OCI-LY7 (cell line): Measurements from ENCODE around the gene ZNF638. TPM values are rescaled to one million over a fixed set of nuclear protein-coding genes. Genes with fewer than 3 reads are reported as not detected.

Experiments
- BruUV-seq: library from RNA; stranded (reverse); fragments of 400-500 nt; replicated peaks from 2 replicates; lab custom pipeline; 2021; lab: Mats Ljungman, UMichigan
- CTCF ChIA-PET: fragments of 300-600 bp; sonication (Branson Sonifier 250); formaldehyde crosslinking; loops from one replicate; lab custom pipeline; 2022; ENCODE audit warnings: antibody characterized with exemption; ENCODE audit not compliant: unreplicated experiment; lab: Charles Lee
- POLR2A ChIA-PET: fragments of 300-600 bp; sonication (Branson Sonifier 250); formaldehyde crosslinking; loops from one replicate; lab custom pipeline; 2022; ENCODE audit warnings: antibody characterized with exemption; lab: Charles Lee
- DNase-seq: peaks from one replicate; pipeline ENCODE4 v3.0.0-alpha.2; 2015; ENCODE audit warnings: low spot score
- H2AFZ ChIP-seq: fragments of 200-600 bp; sonication (generic), shearing (Covaris generic); 2 replicates; pipeline ENCODE4 v1.6.1; 2014; ENCODE audit warnings: mild to moderate bottlenecking, antibody characterized with exemption, low read length, moderate library complexity
- H3K27ac ChIP-seq: fragments of 200-600 bp; sonication (generic); 2 replicates; pipeline ENCODE4 v1.5.1; 2014; ENCODE audit warnings: mixed run types, low read depth, mild to moderate bottlenecking, moderate library complexity, low read length, inconsistent platforms; ENCODE audit not compliant: poor library complexity, severe bottlenecking
- H3K36me3 ChIP-seq: fragments of 200-600 bp; sonication (generic); 2 replicates; pipeline ENCODE4 v1.6.1; 2014; ENCODE audit warnings: mild to moderate bottlenecking, antibody characterized with exemption, low read length, moderate library complexity, mixed read lengths; ENCODE audit not compliant: insufficient read depth
- H3K4me1 ChIP-seq: fragments of 200-600 bp; sonication (generic); 2 replicates; pipeline ENCODE4 v1.5.1; 2014; ENCODE audit warnings: mild to moderate bottlenecking, low read length; ENCODE audit not compliant: insufficient read depth, poor library complexity, severe bottlenecking
- H3K4me2 ChIP-seq: fragments of 200-600 bp; sonication (generic); 2 replicates; pipeline ENCODE4 v1.6.1; 2014; ENCODE audit warnings: mild to moderate bottlenecking, low read length
- H3K4me3 ChIP-seq: fragments of 200-600 bp; sonication (generic); 2 replicates; pipeline ENCODE4 v1.5.1; 2014; ENCODE audit warnings: mild to moderate bottlenecking, low read depth, low read length; ENCODE audit not compliant: poor library complexity, severe bottlenecking
- H3K79me2 ChIP-seq: fragments of 200-600 bp; sonication (generic); 2 replicates; pipeline ENCODE4 v1.6.1; 2016; ENCODE audit warnings: low read depth, mild to moderate bottlenecking, low read length, moderate library complexity, mixed read lengths; ENCODE audit not compliant: insufficient read depth
- H3K9me2 ChIP-seq: fragments of 200-600 bp; sonication (generic); 2 replicates; pipeline ENCODE4 v1.6.1; 2016; ENCODE audit warnings: mild to moderate bottlenecking, low read length, mixed read lengths; ENCODE audit not compliant: insufficient read depth
- H3K9me3 ChIP-seq: fragments of 200-600 bp; sonication (generic); 2 replicates; pipeline ENCODE4 v1.6.1; 2014; ENCODE audit warnings: mild to moderate bottlenecking, mixed run types, low read length, mixed read lengths
- H4K20me1 ChIP-seq: fragments of 200-600 bp; sonication (generic); 2 replicates; pipeline ENCODE4 v1.6.1; 2014; ENCODE audit warnings: mild to moderate bottlenecking, antibody characterized with exemption, low read length, moderate library complexity, mixed read lengths; ENCODE audit not compliant: insufficient read depth
- CTCF ChIP-seq: fragments of 200-600 bp; sonication (generic); conservative IDR thresholded peaks from 2 replicates; pipeline ENCODE4 v1.5.1; 2014; ENCODE audit warnings: mild to moderate bottlenecking, antibody characterized with exemption, low read length, moderate library complexity, mixed read lengths
- EZH2phosphoT487 ChIP-seq: fragments of 200-600 bp; sonication (generic); IDR thresholded peaks from 2 replicates; pipeline ENCODE4 v1.6.1; 2018; ENCODE audit warnings: low read depth, borderline replicate concordance, mild to moderate bottlenecking, mixed run types, antibody characterized with exemption, low read length, moderate library complexity, mixed read lengths
- intact Hi-C: fragments of 100-400 bp; cut with micrococcal nuclease; formaldehyde crosslinking; loops from one replicate; pipeline ENCODE4 v1.10.0; 2022; ENCODE audit not compliant: unreplicated experiment
- total RNA-seq, 2 experiments: library from RNA; depleted of rRNA in 1 of 2; stranded (reverse); fragments of >200 nt in 1 of 2; shearing (Covaris generic) in 1 of 2; gene quantifications; 2 replicates each; pipeline ENCODE4 v1.2.3, GENCODE V29; 2014 to 2022

Gene ZNF638
- total RNA-seq, 2 experiments from 2014 or later: 114 to 138 TPM

GRCh38 chr2:71473346-71474031, 141.9 kb downstream of the ZNF638 start:
- Histone ChIP-seq H4K20me1 (no peaks in the 10 kb centered on the region), H3K4me3 (no peak overlapping the region), H3K36me3 (no peaks in the 10 kb centered on the region), H3K27ac (no peak overlapping the region), H3K9me2 (no peaks in the 10 kb centered on the region), H3K79me2 (no peaks in the 10 kb centered on the region), H3K4me1 (no peaks in the 10 kb centered on the region), H3K9me3 (no peaks in the 10 kb centered on the region), H2AFZ (no peak overlapping the region), H3K4me2 (no peak overlapping the region)
- ChIA-PET CTCF (no interaction called here), POLR2A (no interaction called here)
- TF ChIP-seq CTCF (no peak), EZH2phosphoT487 (no peak)
- no TSS peak for BruUV-seq
- DNase-seq: no peak
- intact Hi-C loops: no loop called here

- Histone ChIP-seq H2AFZ (no peak overlapping the region), H3K27ac (no peak overlapping the region), H3K9me2 (no peaks in the 10 kb centered on the region), H3K4me1 (no peaks in the 10 kb centered on the region), H3K9me3 (no peaks in the 10 kb centered on the region), H3K4me2 (no peak overlapping the region), H3K36me3 (no peaks in the 10 kb centered on the region), H4K20me1 (no peaks in the 10 kb centered on the region), H3K79me2 (no peaks in the 10 kb centered on the region), H3K4me3 (no peak overlapping the region)
- intact Hi-C loops: no loop called here
- POLR2A ChIA-PET: no interaction called here
- DNase-seq: no peak
- BruUV-seq: no TSS peak
- no peak for TF ChIP-seq CTCF
- TF ChIP-seq EZH2phosphoT487: no peak
- CTCF ChIA-PET: no interaction called here
Measured at GRCh38 chr2:71474116-71474743, 142.6 kb downstream of the ZNF638 start.

- Histone ChIP-seq H3K36me3 (no peaks in the 10 kb centered on the region), H3K4me3 (no peak overlapping the region), H3K4me1 (no peaks in the 10 kb centered on the region), H4K20me1 (no peaks in the 10 kb centered on the region), H2AFZ (no peak overlapping the region), H3K4me2 (no peak overlapping the region), H3K27ac (no peak overlapping the region), H3K79me2 (no peaks in the 10 kb centered on the region), H3K9me3 (no peaks in the 10 kb centered on the region), H3K9me2 (no peaks in the 10 kb centered on the region)
- intact Hi-C loops: no loop called here
- no peak for DNase-seq
- CTCF ChIA-PET: no interaction called here
- no peak for TF ChIP-seq CTCF
- no peak for TF ChIP-seq EZH2phosphoT487
- POLR2A ChIA-PET: no interaction called here
- no TSS peak for BruUV-seq
Measured at GRCh38 chr2:71474744-71475397, 143.3 kb downstream of the ZNF638 start.
